Measurements from ENCODE around the gene HIBCH. TPM values are rescaled to one million over a fixed set of nuclear protein-coding genes. Genes with fewer than 3 reads are reported as not detected.

The HIBCH gene
- total and polyA plus RNA-seq, 9 of the 15 experiments (the other 6 are each of a cell fraction or from before 2014, with no cell fraction given), result 17.0 to 65.4 (median 28.3) TPM

- TF ChIP-seq ETS2 (tag; IDR thresholded peaks at IDR 0.05; ENCODE audit: borderline replicate concordance, poor library complexity, severe bottlenecking), result no peak
- no peak for TF ChIP-seq TCF7L2 (IDR thresholded peaks at IDR 0.05; ENCODE audit: low read depth, low read length)
- TF ChIP-seq E2F8 (IDR thresholded peaks at IDR 0.05; ENCODE audit: low read depth, partially characterized antibody), result no peak
- no peak; the same call in 1 of the 2 replicates for TF ChIP-seq TCF3 (CRISPR knock-in tag; IDR thresholded peaks at IDR 0.05)
- TF ChIP-seq BCL6 (CRISPR knock-in tag; IDR thresholded peaks at IDR 0.05), result no peak
- TF ChIP-seq GATAD2A (IDR thresholded peaks at IDR 0.05), result no peak
- TF ChIP-seq ZNF778 (CRISPR knock-in tag; IDR thresholded peaks at IDR 0.05), result no peak
- no peak for TF ChIP-seq GABPB2 (CRISPR knock-in tag; conservative IDR thresholded peaks at IDR 0.05)
- TF ChIP-seq ZNF280A (IDR thresholded peaks at IDR 0.05; ENCODE audit: low read depth, partially characterized antibody), result no peak
- TF ChIP-seq ZKSCAN3 (CRISPR knock-in tag; IDR thresholded peaks at IDR 0.05), result no peak
- TF ChIP-seq GTF2E2 (tag; IDR thresholded peaks at IDR 0.05), result no peak
- no peak for TF ChIP-seq RFX5 (IDR thresholded peaks at IDR 0.05; ENCODE audit: low read depth, low read length)
- peak; percentile 17; the same call in 1 of the 2 replicates for TF ChIP-seq VEZF1 (CRISPR knock-in tag; IDR thresholded peaks at IDR 0.05)
- no peak for TF ChIP-seq KLF10 (CRISPR knock-in tag; IDR thresholded peaks at IDR 0.05)
- no peak for TF ChIP-seq NR4A1 (CRISPR knock-in tag; IDR thresholded peaks at IDR 0.05)
- no peak for TF ChIP-seq NR4A1 (tag; IDR thresholded peaks at IDR 0.05)
- no peak for TF ChIP-seq SREBF2 (CRISPR knock-in tag; IDR thresholded peaks at IDR 0.05)
- no peak for TF ChIP-seq SIRT6 (IDR thresholded peaks at IDR 0.05; ENCODE audit: low read depth, low read length)
- TF ChIP-seq HOMEZ (CRISPR knock-in tag; IDR thresholded peaks at IDR 0.05), result no peak
- TF ChIP-seq ZNF644 (tag; IDR thresholded peaks at IDR 0.05; ENCODE audit: low read depth), result no peak
- no peak for TF ChIP-seq PYGO2 (tag; IDR thresholded peaks at IDR 0.05)
- TF ChIP-seq MCM2 (IDR thresholded peaks at IDR 0.05; ENCODE audit: low read depth), result no peak
Observed at GRCh38 chr2:190213441-190214335, 105.9 kb downstream of the HIBCH start (continued).

All from K562 (cell line).